ENCODE results near the gene KRTAP5-4. TPM values are rescaled to one million over a fixed set of nuclear protein-coding genes. Genes with fewer than 3 reads are reported as not detected.
A peak's percentile ranks its signal among the peaks of the same experiment; 100 is the strongest.

Gene KRTAP5-4
- total and polyA plus RNA-seq, 2 donors (not counting 1 experiment from before 2014, with no cell fraction given) = not detected

- TF ChIP-seq CTCF (conservative IDR thresholded peaks at IDR 0.05 in 1 of 2, IDR thresholded peaks at IDR 0.05 in 1 of 2; ENCODE audit: low read depth in 1 of 2, low read length in 2 of 2) (peak in 1 of 2 donors; percentile 1), EZH2 (IDR thresholded peaks at IDR 0.05; ENCODE audit: low read length, missing control alignments) (no peak)
- no peak overlapping the region for H3K27ac ChIP-seq (ENCODE audit: insufficient read depth, low read length)
- DNase-seq (ENCODE audit: low read depth in 2 of 2) = no peak
These were observed 28.3 kb upstream of the KRTAP5-4 start for GRCh38 chr11:1650034-1650917.

GRCh38 chr11:1648653-1649420, 26.9 kb upstream of the KRTAP5-4 start:
- Histone ChIP-seq H3K4me1 (ENCODE audit: control insufficient read depth, extremely low read depth, insufficient read depth, low read length) (no peaks in the 10 kb centered on the region), H3K9ac (ENCODE audit: insufficient read depth, low read length) (no peak overlapping the region), H3K27me3 (ENCODE audit: control insufficient read depth, insufficient read depth, low read length) (no peaks in the 10 kb centered on the region), H3K9me3 (ENCODE audit: control insufficient read depth, insufficient read depth, low read depth, low read length) (no peaks in the 10 kb centered on the region), H3K79me2 (ENCODE audit: control insufficient read depth, insufficient read depth, low read length) (no peaks in the 10 kb centered on the region), H3K27ac (ENCODE audit: insufficient read depth, low read length) (no peak overlapping the region), H4K20me1 (ENCODE audit: control insufficient read depth, extremely low read depth, insufficient read depth, low read length) (no peaks in the 10 kb centered on the region), H3K4me2 (ENCODE audit: extremely low read depth, insufficient read depth, low read length) (no peak overlapping the region), H3K36me3 (ENCODE audit: control insufficient read depth, insufficient read depth, low read length) (no peaks in the 10 kb centered on the region), H3K4me3 (replicated peaks in 1 of 4; ENCODE audit: control extremely low read depth in 1 of 4, insufficient read depth in 1 of 4, low read depth in 3 of 4, low read length in 4 of 4) (no peak overlapping the region), H2AFZ (ENCODE audit: low read length) (no peak overlapping the region)
- no peak for DNase-seq (ENCODE audit: low read depth in 2 of 2)
- TF ChIP-seq CTCF (conservative IDR thresholded peaks at IDR 0.05 in 1 of 2, IDR thresholded peaks at IDR 0.05 in 1 of 2; ENCODE audit: low read depth in 1 of 2, low read length in 2 of 2) (no peak), EZH2 (IDR thresholded peaks at IDR 0.05; ENCODE audit: low read length, missing control alignments) (no peak)

More at GRCh38 chr11:1650034-1650917, 28.3 kb upstream of the KRTAP5-4 start:
- peaks cover under 1% of the 10 kb centered on the region for H3K27me3 ChIP-seq (ENCODE audit: control insufficient read depth, insufficient read depth, low read length)
- no peak overlapping the region for H3K4me3 ChIP-seq (replicated peaks in 1 of 4; ENCODE audit: control extremely low read depth in 1 of 4, insufficient read depth in 1 of 4, low read depth in 3 of 4, low read length in 4 of 4)
- no peak overlapping the region for H3K4me2 ChIP-seq (ENCODE audit: extremely low read depth, insufficient read depth, low read length)
- H4K20me1 ChIP-seq (ENCODE audit: control insufficient read depth, extremely low read depth, insufficient read depth, low read length) = no peaks in the 10 kb centered on the region
- no peak overlapping the region for H2AFZ ChIP-seq (ENCODE audit: low read length)
- H3K4me1 ChIP-seq (ENCODE audit: control insufficient read depth, extremely low read depth, insufficient read depth, low read length) = no peaks in the 10 kb centered on the region
- no peaks in the 10 kb centered on the region for H3K79me2 ChIP-seq (ENCODE audit: control insufficient read depth, insufficient read depth, low read length)
- no peak overlapping the region for H3K9ac ChIP-seq (ENCODE audit: insufficient read depth, low read length)
- H3K36me3 ChIP-seq (ENCODE audit: control insufficient read depth, insufficient read depth, low read length) = no peaks in the 10 kb centered on the region
- no peaks in the 10 kb centered on the region for H3K9me3 ChIP-seq (ENCODE audit: control insufficient read depth, insufficient read depth, low read depth, low read length)
